ENCODE measurements around the gene TNRC18.

GRCh38 chr7:5373300-5373699, 50.3 kb downstream of the TNRC18 start:
- TF ChIP-seq EZH2 (IDR thresholded peaks at IDR 0.05; ENCODE audit: borderline replicate concordance, insufficient read depth, low read depth, low read length, poor library complexity, severe bottlenecking) (no peak), CTCF (IDR thresholded peaks at IDR 0.05) (no peak)

All from B cell (primary cell).